SK-N-SH (cell line): ENCODE results near the gene JPH2. TPM values are rescaled to one million over a fixed set of nuclear protein-coding genes. Genes with fewer than 3 reads are reported as not detected.

Experiments
- CTCF ChIA-PET: fragments of 300-600, 350-600 bp; formaldehyde crosslinking; extraction: SDS; loops from one replicate; lab custom pipeline; 2021; lab: Yijun Ruan, JAX
- POLR2A ChIA-PET: fragments of 350-600 bp; sonication (Branson Sonifier 250); formaldehyde crosslinking; extraction: SDS; loops from one replicate; lab custom pipeline; 2020; ENCODE audit warnings: antibody characterized with exemption, inconsistent platforms; lab: Yijun Ruan, JAX
- DNase-seq: peaks from one replicate; pipeline ENCODE4 v3.0.0; 2012
- H2AFZ ChIP-seq: fragments of 200-600 bp; sonication (generic); 2 replicates; pipeline ENCODE4 v1.8.1; 2016; ENCODE audit warnings: antibody characterized with exemption, mild to moderate bottlenecking, low read depth
- H3F3A ChIP-seq: fragments of 200-600 bp; sonication (generic); replicated peaks from 2 replicates; pipeline ENCODE3; 2016; ENCODE audit warnings: antibody characterized with exemption, mild to moderate bottlenecking; ENCODE audit not compliant: insufficient read depth
- H3K27ac ChIP-seq, 2 experiments: fragments of 200-500 bp in 1 of 2; fragments of 200-600 bp in 1 of 2; sonication (Bioruptor generic) in 1 of 2; sonication (generic), shearing (Covaris generic) in 1 of 2; 2 replicates each; pipeline versions ENCODE4 v1.5.1 to v1.6.1; 2014 to 2016; ENCODE audit warnings: low read depth in 2 of 2, inconsistent platforms in 1 of 2, low read length in 1 of 2, mild to moderate bottlenecking in 1 of 2, mixed read lengths in 1 of 2
- H3K27me3 ChIP-seq: fragments of 200-600 bp; sonication (generic), shearing (Covaris generic); 2 replicates; pipeline ENCODE4 v1.6.1; 2016; ENCODE audit warnings: mixed run types; ENCODE audit not compliant: insufficient read depth
- H3K36me3 ChIP-seq, 2 experiments: fragments of 200-500 bp in 1 of 2; fragments of 200-600 bp in 1 of 2; sonication (Bioruptor generic) in 1 of 2; sonication (generic) in 1 of 2; replicated peaks in 1 of 2; 2 replicates each; pipeline versions ENCODE3 to v1.5.1; 2014 to 2016; ENCODE audit warnings: low read length in 1 of 2, mild to moderate bottlenecking in 1 of 2; ENCODE audit not compliant: insufficient read depth in 2 of 2, control insufficient read depth in 1 of 2
- H3K4me1 ChIP-seq, 2 experiments: fragments of 200-500 bp in 1 of 2; fragments of 200-600 bp in 1 of 2; sonication (Bioruptor generic) in 1 of 2; sonication (generic), shearing (Covaris generic) in 1 of 2; 2 replicates each; pipeline versions ENCODE4 v1.5.1 to v1.6.1; 2014 to 2016; ENCODE audit warnings: low read depth in 1 of 2, low read length in 1 of 2, mixed run types in 1 of 2; ENCODE audit not compliant: insufficient read depth in 2 of 2, control insufficient read depth in 1 of 2
- H3K4me2 ChIP-seq: fragments of 200-600 bp; sonication (generic), shearing (Covaris generic); 2 replicates; pipeline ENCODE4 v1.6.1; 2017; ENCODE audit warnings: mixed run types
- H3K4me3 ChIP-seq, 2 experiments: fragments of 200-500 bp in 1 of 2; fragments of 200-600 bp in 1 of 2; sonication (Bioruptor generic) in 1 of 2; sonication (generic), shearing (Covaris generic) in 1 of 2; 2 replicates each; pipeline versions ENCODE4 v1.5.1 to v1.8.1; 2014 to 2016; ENCODE audit warnings: low read depth in 2 of 2, inconsistent platforms in 1 of 2, low read length in 1 of 2, mild to moderate bottlenecking in 1 of 2, mixed read lengths in 1 of 2, moderate library complexity in 1 of 2
- H3K79me2 ChIP-seq: fragments of 200-600 bp; sonication (generic); 2 replicates; pipeline ENCODE4 v1.8.1; 2017; ENCODE audit warnings: mild to moderate bottlenecking; ENCODE audit not compliant: insufficient read depth
- H3K9ac ChIP-seq: fragments of 200-600 bp; sonication (generic); 2 replicates; pipeline ENCODE4 v1.6.1; 2017; ENCODE audit warnings: mixed run types
- H3K9me2 ChIP-seq: fragments of 200-600 bp; sonication (generic); 2 replicates; pipeline ENCODE4 v1.6.1; 2017; ENCODE audit warnings: mixed run types
- H3K9me3 ChIP-seq: fragments of 200-600 bp; sonication (generic); 2 replicates; pipeline ENCODE4 v1.6.1; 2017; ENCODE audit warnings: mixed run types, mild to moderate bottlenecking, moderate library complexity
- H4K20me1 ChIP-seq: fragments of 200-600 bp; sonication (generic); 2 replicates; pipeline ENCODE4 v1.6.1; 2017; ENCODE audit warnings: mild to moderate bottlenecking, mixed run types; ENCODE audit not compliant: insufficient read depth
- EP300 ChIP-seq, 2 experiments: IDR thresholded peaks; 2 replicates each; pipeline versions ENCODE4 v1.4.0 to v1.6.1; 2012; ENCODE audit warnings: borderline replicate concordance in 1 of 2, low read depth in 1 of 2, low read length in 1 of 2
- FOSL2 ChIP-seq: IDR thresholded peaks from 2 replicates; pipeline ENCODE4 v1.4.0; 2012; ENCODE audit warnings: low read depth, mild to moderate bottlenecking, moderate library complexity, borderline replicate concordance
- FOXM1 ChIP-seq: IDR thresholded peaks from 2 replicates; pipeline ENCODE4 v1.4.0; 2012; ENCODE audit warnings: low read depth, mild to moderate bottlenecking
- GABPA ChIP-seq: IDR thresholded peaks from 2 replicates; pipeline ENCODE4 v1.4.0; 2012; ENCODE audit warnings: low read depth, mild to moderate bottlenecking
- MEF2A ChIP-seq: IDR thresholded peaks from 2 replicates; pipeline ENCODE4 v1.4.0; 2012; ENCODE audit warnings: low read depth, borderline replicate concordance
- NFIC ChIP-seq: IDR thresholded peaks from 2 replicates; pipeline ENCODE4 v1.4.0; 2012; ENCODE audit warnings: borderline replicate concordance
- NRF1 ChIP-seq: IDR thresholded peaks from 2 replicates; pipeline ENCODE4 v1.6.1; 2012; ENCODE audit warnings: low read depth, mild to moderate bottlenecking, low read length
- REST ChIP-seq: IDR thresholded peaks from 2 replicates; pipeline ENCODE4 v1.6.1; 2012; ENCODE audit warnings: mild to moderate bottlenecking, low read depth, low read length, moderate library complexity
- RFX5 ChIP-seq: IDR thresholded peaks from 2 replicates; pipeline ENCODE4 v1.6.1; 2012; ENCODE audit warnings: mild to moderate bottlenecking, improper control_type of control experiment, low read length
- SIN3A ChIP-seq: IDR thresholded peaks from 2 replicates; pipeline ENCODE4 v1.6.1; 2012; ENCODE audit warnings: low read depth, mild to moderate bottlenecking, low read length, moderate library complexity, borderline replicate concordance
- SMC3 ChIP-seq: IDR thresholded peaks from 2 replicates; pipeline ENCODE4 v1.6.1; 2012; ENCODE audit warnings: low read depth, low read length, improper control_type of control experiment
- TEAD4 ChIP-seq: IDR thresholded peaks from 2 replicates; pipeline ENCODE4 v1.4.0; 2012; ENCODE audit warnings: mild to moderate bottlenecking, borderline replicate concordance; ENCODE audit not compliant: insufficient read depth
- USF1 ChIP-seq: IDR thresholded peaks from 2 replicates; pipeline ENCODE4 v1.4.0; 2012; ENCODE audit warnings: low read depth, borderline replicate concordance
- YY1 ChIP-seq: IDR thresholded peaks from 2 replicates; pipeline ENCODE4 v1.4.0; 2012; ENCODE audit warnings: low read depth, mild to moderate bottlenecking
- WGBS: methylation state at CpG from one replicate; pipeline ENCODE4 v1.1.6; 2017; ENCODE audit warnings: low lambda C conversion rate; 5-methylcytosine and 5-hydroxymethylcytosine counted together
- polyA plus RNA-seq, 3 experiments: library from polyadenylated mRNA; depleted of rRNA; stranded (reverse); fragments of >200 nt; gene quantifications; 2 replicates each; pipeline ENCODE4 v1.2.3, GENCODE V29; 2012
- TF ChIP-seq, protein P1 (sequence below): fragments of 150-350 bp; IDR thresholded peaks from 2 replicates; pipeline ENCODE4 v1.6.1; 2017; ENCODE audit warnings: antibody characterized with exemption, low read length, low read depth, borderline replicate concordance

Gene JPH2
- polyA plus RNA-seq, 1 of the 3 experiments (the other 2 are of a cell fraction) = 0.67 TPM

DNA sequence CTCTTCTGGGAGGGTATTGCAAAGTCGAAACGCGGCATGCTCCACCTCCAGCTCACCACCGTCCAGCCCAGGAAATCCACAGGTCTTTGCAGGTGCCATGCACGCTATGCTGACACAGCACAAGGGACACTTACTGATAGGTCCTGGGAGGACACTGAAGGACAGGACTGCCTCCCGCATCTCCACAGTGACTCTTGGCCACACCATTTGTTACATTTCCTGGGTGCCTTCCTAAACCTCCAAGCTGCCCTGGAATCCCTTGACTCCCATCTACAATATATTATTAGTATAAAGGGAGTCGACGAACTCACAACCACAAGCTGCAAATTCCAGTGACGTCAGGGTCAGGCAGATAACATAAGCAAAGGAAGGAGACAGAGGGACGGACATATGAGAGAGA, 106.9 kb downstream of the JPH2 start (continued):
- TF ChIP-seq REST (no peak), GABPA (no peak), SIN3A (no peak), FOSL2 (no peak), EP300 (IDR thresholded peaks at IDR 0.05; ENCODE audit: borderline replicate concordance in 1 of 2, low read depth in 1 of 2, low read length in 1 of 2) (no peak), NRF1 (no peak), RFX5 (no peak), MEF2A (no peak), FOXM1 (no peak)
- TF ChIP-seq, protein P1, sequence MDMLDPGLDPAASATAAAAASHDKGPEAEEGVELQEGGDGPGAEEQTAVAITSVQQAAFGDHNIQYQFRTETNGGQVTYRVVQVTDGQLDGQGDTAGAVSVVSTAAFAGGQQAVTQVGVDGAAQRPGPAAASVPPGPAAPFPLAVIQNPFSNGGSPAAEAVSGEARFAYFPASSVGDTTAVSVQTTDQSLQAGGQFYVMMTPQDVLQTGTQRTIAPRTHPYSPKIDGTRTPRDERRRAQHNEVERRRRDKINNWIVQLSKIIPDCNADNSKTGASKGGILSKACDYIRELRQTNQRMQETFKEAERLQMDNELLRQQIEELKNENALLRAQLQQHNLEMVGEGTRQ = no peak

DNA sequence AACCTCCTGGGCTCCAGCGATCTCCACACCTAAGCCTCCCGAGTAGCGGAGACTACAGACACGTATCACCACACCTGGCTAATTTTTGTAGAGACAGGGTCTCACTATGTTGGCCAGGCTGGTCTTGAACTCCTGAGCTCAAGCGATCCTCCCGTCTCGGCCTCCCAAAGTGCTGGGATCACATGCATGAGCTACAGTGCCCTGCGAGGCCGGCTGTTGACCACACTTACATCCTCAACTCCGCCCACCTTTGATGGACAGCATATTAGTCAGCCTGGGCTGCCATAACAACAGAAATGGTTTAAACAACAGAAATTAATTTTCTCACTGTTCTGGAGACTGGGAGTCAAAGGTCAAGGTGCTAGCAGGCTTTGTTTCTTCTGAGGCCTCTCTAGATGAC, 107.7 kb downstream of the JPH2 start:
- H3K9ac ChIP-seq = no peak overlapping the region
- POLR2A ChIA-PET = no interaction called here
- H2AFZ ChIP-seq = no peak overlapping the region
- no peak overlapping the region for H3K4me2 ChIP-seq
- H3K9me2 ChIP-seq = no peaks in the 10 kb centered on the region
- H3K4me1 ChIP-seq = peaks cover 12 to 31% of the 10 kb centered on the region in 2 experiments
- H3K9me3 ChIP-seq = no peaks in the 10 kb centered on the region
- H3F3A ChIP-seq = no peaks in the 10 kb centered on the region
- H3K79me2 ChIP-seq = no peaks in the 10 kb centered on the region
- CTCF ChIA-PET = interaction anchor here (1.2 to 7.6 kb wide), 9 partner anchors 9 to 541 kb away, joined by 3 to 134 read pairs (median 6); no protein-coding TSS in a partner anchor
- no peak overlapping the region for H3K4me3 ChIP-seq
- no peak for TF ChIP-seq SMC3
- TF ChIP-seq USF1 = no peak
- TF ChIP-seq NFIC = no peak
- no peak for TF ChIP-seq YY1
- no peak for TF ChIP-seq TEAD4
- WGBS = 99% methylated on average over 10 of the region's 10 CpGs
- DNase-seq = no peak
- H3K27me3 ChIP-seq = no peaks in the 10 kb centered on the region
- H3K27ac ChIP-seq = no peak overlapping the region
- H4K20me1 ChIP-seq = no peaks in the 10 kb centered on the region
- no peaks in the 10 kb centered on the region for H3K36me3 ChIP-seq
